Ovary (tissue), 1 donor: ENCODE measurements around the gene USH2A.

Experiments
- EP300 ChIP-seq: sonication (generic); formaldehyde crosslinking; IDR thresholded peaks from one replicate; pipeline ENCODE4 v1.6.1; 2017; ENCODE audit warnings: antibody characterized with exemption
- POLR2A ChIP-seq: fragments of 450-650 bp; IDR thresholded peaks from one replicate; pipeline ENCODE4 v1.6.1; 2017; ENCODE audit warnings: antibody characterized with exemption, mild to moderate bottlenecking, moderate library complexity

DNA sequence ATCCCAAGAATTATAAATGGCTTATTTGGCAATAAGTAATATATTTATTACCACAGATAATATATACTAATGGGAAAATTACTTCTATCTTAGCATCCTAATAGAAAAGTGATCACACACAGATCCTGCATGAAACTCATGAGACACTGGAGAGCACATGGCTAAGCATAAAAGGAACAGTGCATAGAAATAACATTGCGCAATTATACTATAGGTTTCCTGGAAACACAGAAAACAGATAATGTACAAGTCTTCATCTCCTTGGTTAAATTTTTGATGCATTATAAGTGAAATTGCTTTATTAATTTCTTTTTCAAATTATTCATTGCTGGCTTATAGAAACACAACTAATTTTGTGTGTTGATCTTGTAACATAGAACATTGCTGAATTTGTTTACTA lies 210.4 kb downstream of the USH2A start:
- no peak for TF ChIP-seq POLR2A
- no peak for TF ChIP-seq EP300
